WTC11 (cell line): ENCODE data around the gene ADAM8. TPM values are rescaled to one million over a fixed set of nuclear protein-coding genes. Genes with fewer than 3 reads are reported as not detected.

ENCODE experiments used
- ATAC-seq: fragments of 200-7000 bp; cut with Tn5 transposase; 2 replicates; pipeline ENCODE4 v1.10.0; 2021; ENCODE audit warnings: mild to moderate bottlenecking, moderate library complexity
- CTCF ChIA-PET: fragments of 300-600 bp; sonication (Branson Sonifier 250); formaldehyde crosslinking; loops from one replicate; lab custom pipeline; 2021; ENCODE audit warnings: antibody characterized with exemption; lab: Charles Lee
- POLR2A ChIA-PET: fragments of 350-600 bp; sonication (Branson Sonifier 250); formaldehyde crosslinking; loops from one replicate; lab custom pipeline; 2021; ENCODE audit warnings: antibody characterized with exemption; lab: Charles Lee
- DNase-seq: peaks from one replicate; pipeline ENCODE4 v3.0.0; 2021; ENCODE audit warnings: low spot score
- H3K27ac Mint-ChIP-seq: 2 replicates; pipeline ENCODE4 v1.8.0; 2021; ENCODE audit warnings: mixed read lengths
- H3K27me3 Mint-ChIP-seq: 2 replicates; pipeline ENCODE4 v1.8.0; 2021; ENCODE audit warnings: low read depth, mild to moderate bottlenecking, moderate library complexity, mixed read lengths
- H3K36me3 Mint-ChIP-seq: 2 replicates; pipeline ENCODE4 v1.8.0; 2021; ENCODE audit warnings: mixed read lengths
- H3K4me1 Mint-ChIP-seq: 2 replicates; pipeline ENCODE4 v1.8.0; 2022; ENCODE audit warnings: mixed read lengths
- H3K4me3 Mint-ChIP-seq: 2 replicates; pipeline ENCODE4 v1.8.0; 2021; ENCODE audit warnings: mild to moderate bottlenecking, moderate library complexity, mixed read lengths
- H3K9me3 Mint-ChIP-seq: 2 replicates; pipeline ENCODE4 v1.8.0; 2021; ENCODE audit warnings: mixed read lengths
- GRHL2 ChIP-seq: fragments of 250-450 bp; sonication (Bioruptor Pico); IDR thresholded peaks from 2 replicates; pipeline ENCODE4 v1.8.0; 2022; ENCODE audit warnings: mild to moderate bottlenecking, moderate library complexity; ENCODE audit not compliant: insufficient replicate concordance, severe bottlenecking
- HMGA2 ChIP-seq: fragments of 250-450 bp; sonication (Bioruptor Pico); IDR thresholded peaks from 2 replicates; pipeline ENCODE4 v1.4.0; 2021; ENCODE audit warnings: mild to moderate bottlenecking, moderate library complexity
- JUN ChIP-seq: sonication (generic); formaldehyde crosslinking; IDR thresholded peaks from 2 replicates; pipeline ENCODE4 v1.8.0; 2023; ENCODE audit warnings: mild to moderate bottlenecking, missing genetic modification reagents
- KAT7 ChIP-seq: sonication (generic); formaldehyde crosslinking; IDR thresholded peaks from 2 replicates; pipeline ENCODE4 v1.8.1; 2023; ENCODE audit warnings: missing genetic modification reagents, mild to moderate bottlenecking, borderline replicate concordance
- MXD4 ChIP-seq: fragments of 250-450 bp; sonication (Bioruptor Pico); IDR thresholded peaks from 2 replicates; pipeline ENCODE4 v1.8.0; 2021; ENCODE audit warnings: mild to moderate bottlenecking, moderate library complexity, borderline replicate concordance
- NFYB ChIP-seq: sonication (generic); formaldehyde crosslinking; conservative IDR thresholded peaks from 2 replicates; pipeline ENCODE4 v1.8.0; 2022; ENCODE audit warnings: low read depth, missing genetic modification reagents
- NR3C1 ChIP-seq: sonication (generic); formaldehyde crosslinking; conservative IDR thresholded peaks from 2 replicates; pipeline ENCODE4 v1.8.1; 2023; ENCODE audit warnings: low read depth, mild to moderate bottlenecking, missing genetic modification reagents
- OVOL2 ChIP-seq: fragments of 250-450 bp; sonication (Bioruptor Pico); IDR thresholded peaks from 2 replicates; pipeline ENCODE4 v1.9.0; 2021; ENCODE audit warnings: mild to moderate bottlenecking, borderline replicate concordance
- RELA ChIP-seq: sonication (generic); formaldehyde crosslinking; IDR thresholded peaks from 2 replicates; pipeline ENCODE4 v1.8.1; 2022; ENCODE audit warnings: missing genetic modification reagents, mild to moderate bottlenecking, borderline replicate concordance
- SOX15 ChIP-seq: fragments of 250-450 bp; sonication (Bioruptor Pico); IDR thresholded peaks from 2 replicates; pipeline ENCODE4 v1.9.0; 2021; ENCODE audit warnings: mild to moderate bottlenecking
- ZNF317 ChIP-seq: sonication (generic); formaldehyde crosslinking; IDR thresholded peaks from 2 replicates; pipeline ENCODE4 v1.8.1; 2023; ENCODE audit warnings: low read depth, mild to moderate bottlenecking, moderate library complexity, missing genetic modification reagents, borderline replicate concordance
- total RNA-seq: library from RNA; stranded (reverse); gene quantifications from 3 replicates; pipeline ENCODE4 v1.2.3, GENCODE V29; 2021
- TF ChIP-seq, protein P1 (sequence below): sonication (generic); formaldehyde crosslinking; IDR thresholded peaks from 2 replicates; pipeline ENCODE4 v1.8.0; 2022; ENCODE audit warnings: missing genetic modification reagents
- TF ChIP-seq, protein P2 (sequence below): fragments of 250-450 bp; sonication (Bioruptor Pico); IDR thresholded peaks from 2 replicates; pipeline ENCODE4 v1.9.0; 2021; ENCODE audit warnings: moderate library complexity, mild to moderate bottlenecking, inconsistent platforms, borderline replicate concordance
- TF ChIP-seq, protein P3 (sequence below): sonication (generic); formaldehyde crosslinking; IDR thresholded peaks from 2 replicates; pipeline ENCODE4 v1.8.1; 2023; ENCODE audit warnings: mild to moderate bottlenecking, missing genetic modification reagents, moderate library complexity
- TF ChIP-seq, protein P4 (sequence below): sonication (generic); formaldehyde crosslinking; IDR thresholded peaks from 2 replicates; pipeline ENCODE4 v1.8.1; 2022; ENCODE audit warnings: low read depth, missing genetic modification reagents, borderline replicate concordance
- TF ChIP-seq, protein P5 (sequence below): sonication (generic); formaldehyde crosslinking; IDR thresholded peaks from 2 replicates; pipeline ENCODE4 v1.8.0; 2022; ENCODE audit warnings: mild to moderate bottlenecking, missing genetic modification reagents
- TF ChIP-seq, protein P6 (sequence below): fragments of 250-450 bp; sonication (Bioruptor Pico); IDR thresholded peaks from 2 replicates; pipeline ENCODE4 v1.9.0; 2021; ENCODE audit warnings: mild to moderate bottlenecking, borderline replicate concordance
- TF ChIP-seq, protein P7 (sequence below): sonication (generic); formaldehyde crosslinking; IDR thresholded peaks from 2 replicates; pipeline ENCODE4 v1.8.0; 2023; ENCODE audit warnings: mild to moderate bottlenecking, missing genetic modification reagents

ADAM8 gene
- total RNA-seq, 1 experiment from 2014 or later = 7.2 TPM

DNA sequence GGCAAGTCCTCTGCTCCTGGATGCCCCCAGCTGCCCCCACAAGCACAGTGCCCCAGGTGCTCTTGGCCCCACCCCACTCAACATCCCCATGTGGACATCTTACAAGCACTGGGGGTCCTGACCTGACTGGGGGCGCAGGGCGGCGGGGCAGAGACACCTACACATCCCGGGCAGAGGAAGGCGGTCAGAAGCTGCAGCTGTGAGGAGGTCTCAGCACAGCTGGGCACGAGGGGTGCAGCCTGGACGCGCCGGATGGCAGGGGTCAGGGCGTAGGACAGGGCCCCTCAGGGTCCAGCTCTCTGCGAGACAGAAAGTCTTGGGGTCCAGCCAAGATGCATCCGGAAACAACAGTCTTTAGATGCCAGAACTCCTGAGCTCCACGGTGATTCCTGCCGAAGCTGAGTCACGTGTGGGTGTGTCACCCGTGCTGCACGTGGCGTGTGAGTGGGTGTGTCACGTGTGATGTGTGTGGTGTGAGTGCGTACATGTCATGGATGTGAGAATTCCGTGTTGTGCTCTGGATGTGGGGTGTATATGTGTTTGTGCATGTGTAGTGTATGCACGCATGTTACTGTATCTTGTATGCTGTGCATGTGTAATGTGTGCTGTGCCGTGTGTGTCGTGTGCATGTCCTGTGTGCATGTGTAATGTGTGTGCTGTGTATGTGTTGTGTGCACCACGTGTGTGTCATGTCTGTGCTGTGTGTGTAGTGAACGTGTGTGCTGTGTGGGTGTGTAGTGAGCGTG is 33.9 kb downstream of the ADAM8 start (continued):
- TF ChIP-seq, protein P1, sequence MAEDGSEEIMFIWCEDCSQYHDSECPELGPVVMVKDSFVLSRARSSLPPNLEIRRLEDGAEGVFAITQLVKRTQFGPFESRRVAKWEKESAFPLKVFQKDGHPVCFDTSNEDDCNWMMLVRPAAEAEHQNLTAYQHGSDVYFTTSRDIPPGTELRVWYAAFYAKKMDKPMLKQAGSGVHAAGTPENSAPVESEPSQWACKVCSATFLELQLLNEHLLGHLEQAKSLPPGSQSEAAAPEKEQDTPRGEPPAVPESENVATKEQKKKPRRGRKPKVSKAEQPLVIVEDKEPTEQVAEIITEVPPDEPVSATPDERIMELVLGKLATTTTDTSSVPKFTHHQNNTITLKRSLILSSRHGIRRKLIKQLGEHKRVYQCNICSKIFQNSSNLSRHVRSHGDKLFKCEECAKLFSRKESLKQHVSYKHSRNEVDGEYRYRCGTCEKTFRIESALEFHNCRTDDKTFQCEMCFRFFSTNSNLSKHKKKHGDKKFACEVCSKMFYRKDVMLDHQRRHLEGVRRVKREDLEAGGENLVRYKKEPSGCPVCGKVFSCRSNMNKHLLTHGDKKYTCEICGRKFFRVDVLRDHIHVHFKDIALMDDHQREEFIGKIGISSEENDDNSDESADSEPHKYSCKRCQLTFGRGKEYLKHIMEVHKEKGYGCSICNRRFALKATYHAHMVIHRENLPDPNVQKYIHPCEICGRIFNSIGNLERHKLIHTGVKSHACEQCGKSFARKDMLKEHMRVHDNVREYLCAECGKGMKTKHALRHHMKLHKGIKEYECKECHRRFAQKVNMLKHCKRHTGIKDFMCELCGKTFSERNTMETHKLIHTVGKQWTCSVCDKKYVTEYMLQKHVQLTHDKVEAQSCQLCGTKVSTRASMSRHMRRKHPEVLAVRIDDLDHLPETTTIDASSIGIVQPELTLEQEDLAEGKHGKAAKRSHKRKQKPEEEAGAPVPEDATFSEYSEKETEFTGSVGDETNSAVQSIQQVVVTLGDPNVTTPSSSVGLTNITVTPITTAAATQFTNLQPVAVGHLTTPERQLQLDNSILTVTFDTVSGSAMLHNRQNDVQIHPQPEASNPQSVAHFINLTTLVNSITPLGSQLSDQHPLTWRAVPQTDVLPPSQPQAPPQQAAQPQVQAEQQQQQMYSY (CRISPR knock-in tag) = 0 out of 2 replicates have a peak, but pooled peaks have one; percentile 10
- TF ChIP-seq OVOL2 (no peak), KAT7 (no peak), MXD4 (no peak), SOX15 (CRISPR knock-in tag) (no peak), HMGA2 (no peak), JUN (CRISPR knock-in tag) (no peak), NFYB (CRISPR knock-in tag) (no peak), GRHL2 (CRISPR knock-in tag) (no peak), ZNF317 (no peak), NR3C1 (CRISPR knock-in tag) (no peak)
- TF ChIP-seq, protein P2, sequence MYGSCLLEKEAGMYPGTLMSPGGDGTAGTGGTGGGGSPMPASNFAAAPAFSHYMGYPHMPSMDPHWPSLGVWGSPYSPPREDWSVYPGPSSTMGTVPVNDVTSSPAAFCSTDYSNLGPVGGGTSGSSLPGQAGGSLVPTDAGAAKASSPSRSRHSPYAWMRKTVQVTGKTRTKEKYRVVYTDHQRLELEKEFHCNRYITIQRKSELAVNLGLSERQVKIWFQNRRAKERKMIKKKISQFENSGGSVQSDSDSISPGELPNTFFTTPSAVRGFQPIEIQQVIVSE = no peak
- TF ChIP-seq, protein P3, sequence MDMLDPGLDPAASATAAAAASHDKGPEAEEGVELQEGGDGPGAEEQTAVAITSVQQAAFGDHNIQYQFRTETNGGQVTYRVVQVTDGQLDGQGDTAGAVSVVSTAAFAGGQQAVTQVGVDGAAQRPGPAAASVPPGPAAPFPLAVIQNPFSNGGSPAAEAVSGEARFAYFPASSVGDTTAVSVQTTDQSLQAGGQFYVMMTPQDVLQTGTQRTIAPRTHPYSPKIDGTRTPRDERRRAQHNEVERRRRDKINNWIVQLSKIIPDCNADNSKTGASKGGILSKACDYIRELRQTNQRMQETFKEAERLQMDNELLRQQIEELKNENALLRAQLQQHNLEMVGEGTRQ (CRISPR knock-in tag) = no peak
- TF ChIP-seq, protein P4, sequence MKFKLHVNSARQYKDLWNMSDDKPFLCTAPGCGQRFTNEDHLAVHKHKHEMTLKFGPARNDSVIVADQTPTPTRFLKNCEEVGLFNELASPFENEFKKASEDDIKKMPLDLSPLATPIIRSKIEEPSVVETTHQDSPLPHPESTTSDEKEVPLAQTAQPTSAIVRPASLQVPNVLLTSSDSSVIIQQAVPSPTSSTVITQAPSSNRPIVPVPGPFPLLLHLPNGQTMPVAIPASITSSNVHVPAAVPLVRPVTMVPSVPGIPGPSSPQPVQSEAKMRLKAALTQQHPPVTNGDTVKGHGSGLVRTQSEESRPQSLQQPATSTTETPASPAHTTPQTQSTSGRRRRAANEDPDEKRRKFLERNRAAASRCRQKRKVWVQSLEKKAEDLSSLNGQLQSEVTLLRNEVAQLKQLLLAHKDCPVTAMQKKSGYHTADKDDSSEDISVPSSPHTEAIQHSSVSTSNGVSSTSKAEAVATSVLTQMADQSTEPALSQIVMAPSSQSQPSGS (CRISPR knock-in tag) = no peak

DNA sequence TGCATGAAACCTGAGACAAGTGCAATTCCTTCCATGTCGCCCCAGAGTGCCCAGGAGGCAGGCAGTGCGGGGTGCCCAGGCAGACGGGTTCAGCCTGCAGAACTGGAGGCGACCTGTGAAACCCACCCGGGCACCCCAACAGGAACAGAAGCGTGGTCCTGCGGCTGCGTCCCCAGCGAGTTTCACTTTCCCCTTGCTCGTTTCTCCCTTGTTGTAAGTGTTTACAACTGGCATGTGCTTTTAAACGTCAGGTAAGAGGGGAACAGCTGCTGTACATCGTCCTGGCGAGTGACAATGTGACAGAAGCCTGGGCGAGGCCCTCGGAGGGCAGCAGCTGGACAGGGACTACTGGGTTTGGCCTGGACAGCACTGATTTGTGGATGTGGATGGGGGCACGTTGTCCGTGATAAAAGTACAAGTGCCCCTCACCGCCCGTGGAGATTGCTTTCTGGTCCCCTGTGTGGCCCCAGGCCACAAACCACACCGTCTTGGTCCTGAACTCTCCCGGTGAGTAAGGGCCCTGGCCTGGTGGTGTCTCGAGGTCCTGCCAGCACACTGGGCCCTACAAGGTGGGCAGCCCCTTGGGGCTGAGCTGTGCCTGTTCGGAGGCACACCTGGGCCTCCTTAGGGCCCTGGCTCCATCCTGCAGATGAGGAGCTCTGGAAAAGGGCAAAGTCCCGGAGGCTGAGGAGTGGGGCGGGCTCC is 35.0 kb downstream of the ADAM8 start:
- Mint-ChIP-seq H3K9me3 (no peaks in the 10 kb centered on the region), H3K27ac (peak overlapping the region; percentile 36; the same call in 1 of the 2 replicates), H3K4me1 (peaks cover 40% of the 10 kb centered on the region), H3K36me3 (peaks cover 11% of the 10 kb centered on the region), H3K4me3 (no peak overlapping the region), H3K27me3 (peaks cover 23% of the 10 kb centered on the region)
- ATAC-seq (no peak), DNase-seq (no peak)
- CTCF ChIA-PET = interaction anchor here (0.6 kb wide), 1 partner anchor 16 kb away, joined by 3 read pairs; no protein-coding TSS in a partner anchor
- POLR2A ChIA-PET = no interaction called here
- TF ChIP-seq, protein P5, sequence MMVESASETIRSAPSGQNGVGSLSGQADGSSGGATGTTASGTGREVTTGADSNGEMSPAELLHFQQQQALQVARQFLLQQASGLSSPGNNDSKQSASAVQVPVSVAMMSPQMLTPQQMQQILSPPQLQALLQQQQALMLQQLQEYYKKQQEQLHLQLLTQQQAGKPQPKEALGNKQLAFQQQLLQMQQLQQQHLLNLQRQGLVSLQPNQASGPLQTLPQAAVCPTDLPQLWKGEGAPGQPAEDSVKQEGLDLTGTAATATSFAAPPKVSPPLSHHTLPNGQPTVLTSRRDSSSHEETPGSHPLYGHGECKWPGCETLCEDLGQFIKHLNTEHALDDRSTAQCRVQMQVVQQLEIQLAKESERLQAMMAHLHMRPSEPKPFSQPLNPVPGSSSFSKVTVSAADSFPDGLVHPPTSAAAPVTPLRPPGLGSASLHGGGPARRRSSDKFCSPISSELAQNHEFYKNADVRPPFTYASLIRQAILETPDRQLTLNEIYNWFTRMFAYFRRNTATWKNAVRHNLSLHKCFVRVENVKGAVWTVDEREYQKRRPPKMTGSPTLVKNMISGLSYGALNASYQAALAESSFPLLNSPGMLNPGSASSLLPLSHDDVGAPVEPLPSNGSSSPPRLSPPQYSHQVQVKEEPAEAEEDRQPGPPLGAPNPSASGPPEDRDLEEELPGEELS = no peak
- TF ChIP-seq, protein P6, sequence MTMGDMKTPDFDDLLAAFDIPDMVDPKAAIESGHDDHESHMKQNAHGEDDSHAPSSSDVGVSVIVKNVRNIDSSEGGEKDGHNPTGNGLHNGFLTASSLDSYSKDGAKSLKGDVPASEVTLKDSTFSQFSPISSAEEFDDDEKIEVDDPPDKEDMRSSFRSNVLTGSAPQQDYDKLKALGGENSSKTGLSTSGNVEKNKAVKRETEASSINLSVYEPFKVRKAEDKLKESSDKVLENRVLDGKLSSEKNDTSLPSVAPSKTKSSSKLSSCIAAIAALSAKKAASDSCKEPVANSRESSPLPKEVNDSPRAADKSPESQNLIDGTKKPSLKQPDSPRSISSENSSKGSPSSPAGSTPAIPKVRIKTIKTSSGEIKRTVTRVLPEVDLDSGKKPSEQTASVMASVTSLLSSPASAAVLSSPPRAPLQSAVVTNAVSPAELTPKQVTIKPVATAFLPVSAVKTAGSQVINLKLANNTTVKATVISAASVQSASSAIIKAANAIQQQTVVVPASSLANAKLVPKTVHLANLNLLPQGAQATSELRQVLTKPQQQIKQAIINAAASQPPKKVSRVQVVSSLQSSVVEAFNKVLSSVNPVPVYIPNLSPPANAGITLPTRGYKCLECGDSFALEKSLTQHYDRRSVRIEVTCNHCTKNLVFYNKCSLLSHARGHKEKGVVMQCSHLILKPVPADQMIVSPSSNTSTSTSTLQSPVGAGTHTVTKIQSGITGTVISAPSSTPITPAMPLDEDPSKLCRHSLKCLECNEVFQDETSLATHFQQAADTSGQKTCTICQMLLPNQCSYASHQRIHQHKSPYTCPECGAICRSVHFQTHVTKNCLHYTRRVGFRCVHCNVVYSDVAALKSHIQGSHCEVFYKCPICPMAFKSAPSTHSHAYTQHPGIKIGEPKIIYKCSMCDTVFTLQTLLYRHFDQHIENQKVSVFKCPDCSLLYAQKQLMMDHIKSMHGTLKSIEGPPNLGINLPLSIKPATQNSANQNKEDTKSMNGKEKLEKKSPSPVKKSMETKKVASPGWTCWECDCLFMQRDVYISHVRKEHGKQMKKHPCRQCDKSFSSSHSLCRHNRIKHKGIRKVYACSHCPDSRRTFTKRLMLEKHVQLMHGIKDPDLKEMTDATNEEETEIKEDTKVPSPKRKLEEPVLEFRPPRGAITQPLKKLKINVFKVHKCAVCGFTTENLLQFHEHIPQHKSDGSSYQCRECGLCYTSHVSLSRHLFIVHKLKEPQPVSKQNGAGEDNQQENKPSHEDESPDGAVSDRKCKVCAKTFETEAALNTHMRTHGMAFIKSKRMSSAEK = no peak
- TF ChIP-seq RELA (CRISPR knock-in tag) = no peak
- TF ChIP-seq, protein P7, sequence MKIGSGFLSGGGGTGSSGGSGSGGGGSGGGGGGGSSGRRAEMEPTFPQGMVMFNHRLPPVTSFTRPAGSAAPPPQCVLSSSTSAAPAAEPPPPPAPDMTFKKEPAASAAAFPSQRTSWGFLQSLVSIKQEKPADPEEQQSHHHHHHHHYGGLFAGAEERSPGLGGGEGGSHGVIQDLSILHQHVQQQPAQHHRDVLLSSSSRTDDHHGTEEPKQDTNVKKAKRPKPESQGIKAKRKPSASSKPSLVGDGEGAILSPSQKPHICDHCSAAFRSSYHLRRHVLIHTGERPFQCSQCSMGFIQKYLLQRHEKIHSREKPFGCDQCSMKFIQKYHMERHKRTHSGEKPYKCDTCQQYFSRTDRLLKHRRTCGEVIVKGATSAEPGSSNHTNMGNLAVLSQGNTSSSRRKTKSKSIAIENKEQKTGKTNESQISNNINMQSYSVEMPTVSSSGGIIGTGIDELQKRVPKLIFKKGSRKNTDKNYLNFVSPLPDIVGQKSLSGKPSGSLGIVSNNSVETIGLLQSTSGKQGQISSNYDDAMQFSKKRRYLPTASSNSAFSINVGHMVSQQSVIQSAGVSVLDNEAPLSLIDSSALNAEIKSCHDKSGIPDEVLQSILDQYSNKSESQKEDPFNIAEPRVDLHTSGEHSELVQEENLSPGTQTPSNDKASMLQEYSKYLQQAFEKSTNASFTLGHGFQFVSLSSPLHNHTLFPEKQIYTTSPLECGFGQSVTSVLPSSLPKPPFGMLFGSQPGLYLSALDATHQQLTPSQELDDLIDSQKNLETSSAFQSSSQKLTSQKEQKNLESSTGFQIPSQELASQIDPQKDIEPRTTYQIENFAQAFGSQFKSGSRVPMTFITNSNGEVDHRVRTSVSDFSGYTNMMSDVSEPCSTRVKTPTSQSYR (CRISPR knock-in tag) = no peak
